K562 (cell line): ENCODE data around the gene TPX2. TPM values are rescaled to one million over a fixed set of nuclear protein-coding genes. Genes with fewer than 3 reads are reported as not detected.
A peak's percentile ranks its signal among the peaks of the same experiment; 100 is the strongest.

ENCODE experiments used
- ETV1 ChIP-seq: fragments of 450-650 bp; conservative IDR thresholded peaks from 2 replicates; pipeline ENCODE4 v1.6.1; 2016; ENCODE audit warnings: missing genetic modification characterization, control low read depth, low read depth, missing compliant biosample characterization
- HOXB6 ChIP-seq: fragments of 250-450 bp; sonication (Bioruptor Pico); IDR thresholded peaks from 2 replicates; pipeline ENCODE4 v1.5.1; 2022; ENCODE audit warnings: mild to moderate bottlenecking, borderline replicate concordance
- MYNN ChIP-seq, 2 experiments: sonication (generic); formaldehyde crosslinking in 1 of 2; IDR thresholded peaks; 2 replicates each; pipeline versions ENCODE4 v1.5.0 to v1.6.1; 2016 to 2020; ENCODE audit warnings: antibody characterized with exemption in 1 of 2, missing genetic modification reagents in 1 of 2
- NFRKB ChIP-seq: fragments of 450-650 bp; IDR thresholded peaks from 2 replicates; pipeline ENCODE4 v1.6.1; 2016; ENCODE audit warnings: low read depth
- PML ChIP-seq: IDR thresholded peaks from 2 replicates; pipeline ENCODE4 v1.6.1; 2012; ENCODE audit warnings: low read length, inconsistent platforms
- PYGO2 ChIP-seq: fragments of 450-650 bp; IDR thresholded peaks from 2 replicates; pipeline ENCODE4 v1.6.1; 2016; ENCODE audit warnings: mild to moderate bottlenecking, missing genetic modification characterization, moderate library complexity, missing compliant biosample characterization
- RREB1 ChIP-seq: fragments of 250-450 bp; sonication (Bioruptor Pico); IDR thresholded peaks from 2 replicates; pipeline ENCODE4 v1.4.0; 2020
- ZFP30 ChIP-seq: fragments of 250-450 bp; sonication (Bioruptor Pico); IDR thresholded peaks from 2 replicates; pipeline ENCODE4 v1.8.0; 2022; ENCODE audit warnings: moderate library complexity, mild to moderate bottlenecking, inconsistent platforms, borderline replicate concordance
- ZNF23 ChIP-seq: fragments of 250-450 bp; sonication (Bioruptor Pico); IDR thresholded peaks from 2 replicates; pipeline ENCODE4 v1.4.0; 2020; ENCODE audit warnings: mild to moderate bottlenecking
- polyA plus RNA-seq, 8 experiments: library from polyadenylated mRNA; depleted of rRNA in 4 of 8; stranded (reverse) in 5 of 8; unstranded in 3 of 8; fragments of >200 nt; fragmentation: Nextera tagmentation in 2 of 8; fragmentation: Illumina TruSeq in 1 of 8; extraction: Ambion mirVana in 2 of 8; extraction: Trizol in 1 of 8; gene quantifications; 2 replicates each; pipeline versions ENCODE4 v1.2.1 to v1.2.3, GENCODE V29; 2011 to 2014; ENCODE audit warnings: inconsistent platforms in 1 of 8, missing spikeins in 1 of 8
- total RNA-seq, 7 experiments: library from RNA; depleted of rRNA in 6 of 7; stranded (reverse); fragments of >200 nt in 6 of 7; fragmentation: Illumina TruSeq in 2 of 7; extraction: Trizol in 2 of 7; gene quantifications; 2 replicates each; pipeline versions ENCODE4 v1.2.1 to v1.2.3, GENCODE V29; 2011 to 2021; ENCODE audit warnings: low replicate concordance in 1 of 7
- TF ChIP-seq, protein P1 (sequence below): fragments of 450-650 bp; IDR thresholded peaks from 2 replicates; pipeline ENCODE4 v1.6.1; 2016; ENCODE audit warnings: mild to moderate bottlenecking, moderate library complexity

TPX2 gene
- total and polyA plus RNA-seq, 9 of the 15 experiments (the other 6 are each of a cell fraction or from before 2014, with no cell fraction given) = 48.0 to 241 (median 133) TPM

GRCh38 chr20:31723319-31724078 is 15.6 kb upstream of the TPX2 start (continued):
- TF ChIP-seq, protein P1, sequence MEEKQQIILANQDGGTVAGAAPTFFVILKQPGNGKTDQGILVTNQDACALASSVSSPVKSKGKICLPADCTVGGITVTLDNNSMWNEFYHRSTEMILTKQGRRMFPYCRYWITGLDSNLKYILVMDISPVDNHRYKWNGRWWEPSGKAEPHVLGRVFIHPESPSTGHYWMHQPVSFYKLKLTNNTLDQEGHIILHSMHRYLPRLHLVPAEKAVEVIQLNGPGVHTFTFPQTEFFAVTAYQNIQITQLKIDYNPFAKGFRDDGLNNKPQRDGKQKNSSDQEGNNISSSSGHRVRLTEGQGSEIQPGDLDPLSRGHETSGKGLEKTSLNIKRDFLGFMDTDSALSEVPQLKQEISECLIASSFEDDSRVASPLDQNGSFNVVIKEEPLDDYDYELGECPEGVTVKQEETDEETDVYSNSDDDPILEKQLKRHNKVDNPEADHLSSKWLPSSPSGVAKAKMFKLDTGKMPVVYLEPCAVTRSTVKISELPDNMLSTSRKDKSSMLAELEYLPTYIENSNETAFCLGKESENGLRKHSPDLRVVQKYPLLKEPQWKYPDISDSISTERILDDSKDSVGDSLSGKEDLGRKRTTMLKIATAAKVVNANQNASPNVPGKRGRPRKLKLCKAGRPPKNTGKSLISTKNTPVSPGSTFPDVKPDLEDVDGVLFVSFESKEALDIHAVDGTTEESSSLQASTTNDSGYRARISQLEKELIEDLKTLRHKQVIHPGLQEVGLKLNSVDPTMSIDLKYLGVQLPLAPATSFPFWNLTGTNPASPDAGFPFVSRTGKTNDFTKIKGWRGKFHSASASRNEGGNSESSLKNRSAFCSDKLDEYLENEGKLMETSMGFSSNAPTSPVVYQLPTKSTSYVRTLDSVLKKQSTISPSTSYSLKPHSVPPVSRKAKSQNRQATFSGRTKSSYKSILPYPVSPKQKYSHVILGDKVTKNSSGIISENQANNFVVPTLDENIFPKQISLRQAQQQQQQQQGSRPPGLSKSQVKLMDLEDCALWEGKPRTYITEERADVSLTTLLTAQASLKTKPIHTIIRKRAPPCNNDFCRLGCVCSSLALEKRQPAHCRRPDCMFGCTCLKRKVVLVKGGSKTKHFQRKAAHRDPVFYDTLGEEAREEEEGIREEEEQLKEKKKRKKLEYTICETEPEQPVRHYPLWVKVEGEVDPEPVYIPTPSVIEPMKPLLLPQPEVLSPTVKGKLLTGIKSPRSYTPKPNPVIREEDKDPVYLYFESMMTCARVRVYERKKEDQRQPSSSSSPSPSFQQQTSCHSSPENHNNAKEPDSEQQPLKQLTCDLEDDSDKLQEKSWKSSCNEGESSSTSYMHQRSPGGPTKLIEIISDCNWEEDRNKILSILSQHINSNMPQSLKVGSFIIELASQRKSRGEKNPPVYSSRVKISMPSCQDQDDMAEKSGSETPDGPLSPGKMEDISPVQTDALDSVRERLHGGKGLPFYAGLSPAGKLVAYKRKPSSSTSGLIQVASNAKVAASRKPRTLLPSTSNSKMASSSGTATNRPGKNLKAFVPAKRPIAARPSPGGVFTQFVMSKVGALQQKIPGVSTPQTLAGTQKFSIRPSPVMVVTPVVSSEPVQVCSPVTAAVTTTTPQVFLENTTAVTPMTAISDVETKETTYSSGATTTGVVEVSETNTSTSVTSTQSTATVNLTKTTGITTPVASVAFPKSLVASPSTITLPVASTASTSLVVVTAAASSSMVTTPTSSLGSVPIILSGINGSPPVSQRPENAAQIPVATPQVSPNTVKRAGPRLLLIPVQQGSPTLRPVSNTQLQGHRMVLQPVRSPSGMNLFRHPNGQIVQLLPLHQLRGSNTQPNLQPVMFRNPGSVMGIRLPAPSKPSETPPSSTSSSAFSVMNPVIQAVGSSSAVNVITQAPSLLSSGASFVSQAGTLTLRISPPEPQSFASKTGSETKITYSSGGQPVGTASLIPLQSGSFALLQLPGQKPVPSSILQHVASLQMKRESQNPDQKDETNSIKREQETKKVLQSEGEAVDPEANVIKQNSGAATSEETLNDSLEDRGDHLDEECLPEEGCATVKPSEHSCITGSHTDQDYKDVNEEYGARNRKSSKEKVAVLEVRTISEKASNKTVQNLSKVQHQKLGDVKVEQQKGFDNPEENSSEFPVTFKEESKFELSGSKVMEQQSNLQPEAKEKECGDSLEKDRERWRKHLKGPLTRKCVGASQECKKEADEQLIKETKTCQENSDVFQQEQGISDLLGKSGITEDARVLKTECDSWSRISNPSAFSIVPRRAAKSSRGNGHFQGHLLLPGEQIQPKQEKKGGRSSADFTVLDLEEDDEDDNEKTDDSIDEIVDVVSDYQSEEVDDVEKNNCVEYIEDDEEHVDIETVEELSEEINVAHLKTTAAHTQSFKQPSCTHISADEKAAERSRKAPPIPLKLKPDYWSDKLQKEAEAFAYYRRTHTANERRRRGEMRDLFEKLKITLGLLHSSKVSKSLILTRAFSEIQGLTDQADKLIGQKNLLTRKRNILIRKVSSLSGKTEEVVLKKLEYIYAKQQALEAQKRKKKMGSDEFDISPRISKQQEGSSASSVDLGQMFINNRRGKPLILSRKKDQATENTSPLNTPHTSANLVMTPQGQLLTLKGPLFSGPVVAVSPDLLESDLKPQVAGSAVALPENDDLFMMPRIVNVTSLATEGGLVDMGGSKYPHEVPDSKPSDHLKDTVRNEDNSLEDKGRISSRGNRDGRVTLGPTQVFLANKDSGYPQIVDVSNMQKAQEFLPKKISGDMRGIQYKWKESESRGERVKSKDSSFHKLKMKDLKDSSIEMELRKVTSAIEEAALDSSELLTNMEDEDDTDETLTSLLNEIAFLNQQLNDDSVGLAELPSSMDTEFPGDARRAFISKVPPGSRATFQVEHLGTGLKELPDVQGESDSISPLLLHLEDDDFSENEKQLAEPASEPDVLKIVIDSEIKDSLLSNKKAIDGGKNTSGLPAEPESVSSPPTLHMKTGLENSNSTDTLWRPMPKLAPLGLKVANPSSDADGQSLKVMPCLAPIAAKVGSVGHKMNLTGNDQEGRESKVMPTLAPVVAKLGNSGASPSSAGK = no peak
- peak; percentile 66; the same call in 1 of the 2 replicates for TF ChIP-seq NFRKB
- no peak for TF ChIP-seq PML
- no peak for TF ChIP-seq HOXB6
- no peak for TF ChIP-seq ZFP30 (CRISPR knock-in tag)
- TF ChIP-seq PYGO2 (tag) = no peak
- peak; percentile 97 for TF ChIP-seq ETV1 (tag)
- 0 out of 2 replicates have a peak, but pooled peaks have one; percentile 51 for TF ChIP-seq MYNN (IDR thresholded peaks at IDR 0.05)
- TF ChIP-seq MYNN (CRISPR knock-in tag; IDR thresholded peaks at IDR 0.05) = no peak
- no peak for TF ChIP-seq ZNF23 (CRISPR knock-in tag)
- peak; percentile 87; the same call in 1 of the 2 replicates for TF ChIP-seq RREB1 (CRISPR knock-in tag)
